K562 (cell line): ENCODE data around the gene HNRNPU. TPM values are rescaled to one million over a fixed set of nuclear protein-coding genes. Genes with fewer than 3 reads are reported as not detected.

ENCODE experiments used
- ARNT ChIP-seq, 2 experiments: fragments of 450-650 bp; IDR thresholded peaks; 2 replicates each; pipeline ENCODE4 v1.6.1; 2016; ENCODE audit warnings: mild to moderate bottlenecking in 1 of 2
- ATF7 ChIP-seq: fragments of 450-650 bp; IDR thresholded peaks from 2 replicates; pipeline ENCODE4 v1.7.1; 2014; ENCODE audit warnings: mild to moderate bottlenecking, moderate library complexity
- BRD4 ChIP-seq: fragments of 200-600 bp; sonication (generic); IDR thresholded peaks from 2 replicates; pipeline ENCODE4 v1.6.1; 2017; ENCODE audit warnings: inconsistent platforms
- CBFA2T3 ChIP-seq: fragments of 450-650 bp; IDR thresholded peaks from 2 replicates; pipeline ENCODE4 v1.6.1; 2017
- CREB1 ChIP-seq, 2 experiments: sonication (generic) in 1 of 2; formaldehyde crosslinking in 1 of 2; IDR thresholded peaks; 2 replicates each; pipeline versions ENCODE4 v1.6.1 to v1.8.0; 2012 to 2022; ENCODE audit warnings: inconsistent platforms in 1 of 2, mild to moderate bottlenecking in 1 of 2, missing genetic modification reagents in 1 of 2, moderate library complexity in 1 of 2
- EP400 ChIP-seq: fragments of 450-650 bp; IDR thresholded peaks from 2 replicates; pipeline ENCODE4 v1.6.1; 2017; ENCODE audit warnings: antibody characterized with exemption, mild to moderate bottlenecking, moderate library complexity
- FOSL1 ChIP-seq: fragments of 200-800 bp; sonication (Bioruptor generic); conservative IDR thresholded peaks from 2 replicates; pipeline ENCODE4 v1.6.1; 2016; ENCODE audit warnings: missing genetic modification characterization, missing compliant biosample characterization
- GABPB1 ChIP-seq: sonication (generic); formaldehyde crosslinking; IDR thresholded peaks from 2 replicates; pipeline ENCODE4 v1.8.0; 2022; ENCODE audit warnings: mild to moderate bottlenecking, missing genetic modification reagents
- KDM5B ChIP-seq: fragments of 200-600 bp; sonication (generic); IDR thresholded peaks from 2 replicates; pipeline ENCODE4 v1.6.1; 2012; ENCODE audit warnings: low read depth, mild to moderate bottlenecking, moderate library complexity, low read length, control low read depth, inconsistent platforms; ENCODE audit not compliant: insufficient replicate concordance
- POLR2G ChIP-seq: fragments of 200-400 bp; formaldehyde crosslinking; IDR thresholded peaks from 2 replicates; pipeline ENCODE4 v1.6.1; 2017; ENCODE audit warnings: low read depth, mild to moderate bottlenecking, antibody characterized with exemption, low read length, moderate library complexity
- SIX5 ChIP-seq, 2 experiments: IDR thresholded peaks; 2 replicates each; pipeline ENCODE4 v1.6.1; 2011; ENCODE audit warnings: low read length in 2 of 2, borderline replicate concordance in 1 of 2, low read depth in 1 of 2, mild to moderate bottlenecking in 1 of 2, moderate library complexity in 1 of 2; ENCODE audit not compliant: insufficient read depth in 1 of 2
- SOX6 ChIP-seq: fragments of 450-650 bp; IDR thresholded peaks from 2 replicates; pipeline ENCODE4 v1.6.1; 2014; ENCODE audit warnings: mild to moderate bottlenecking
- XRCC5 ChIP-seq: fragments of 200-400 bp; formaldehyde crosslinking; IDR thresholded peaks from 2 replicates; pipeline ENCODE4 v1.6.1; 2017; ENCODE audit warnings: low read depth, mild to moderate bottlenecking, low read length
- ZBTB26 ChIP-seq: fragments of 450-650 bp; formaldehyde crosslinking; IDR thresholded peaks from 2 replicates; pipeline ENCODE4 v1.4.0; 2022; ENCODE audit warnings: missing genetic modification characterization
- ZNF512 ChIP-seq: IDR thresholded peaks from 2 replicates; pipeline ENCODE4 v1.6.1; 2016; ENCODE audit warnings: missing genetic modification characterization, missing compliant biosample characterization
- polyA plus RNA-seq, 8 experiments: library from polyadenylated mRNA; depleted of rRNA in 4 of 8; stranded (reverse) in 5 of 8; unstranded in 3 of 8; fragments of >200 nt; fragmentation: Nextera tagmentation in 2 of 8; fragmentation: Illumina TruSeq in 1 of 8; extraction: Ambion mirVana in 2 of 8; extraction: Trizol in 1 of 8; gene quantifications; 2 replicates each; pipeline versions ENCODE4 v1.2.1 to v1.2.3, GENCODE V29; 2011 to 2014; ENCODE audit warnings: inconsistent platforms in 1 of 8, missing spikeins in 1 of 8
- total RNA-seq, 7 experiments: library from RNA; depleted of rRNA in 6 of 7; stranded (reverse); fragments of >200 nt in 6 of 7; fragmentation: Illumina TruSeq in 2 of 7; extraction: Trizol in 2 of 7; gene quantifications; 2 replicates each; pipeline versions ENCODE4 v1.2.1 to v1.2.3, GENCODE V29; 2011 to 2021; ENCODE audit warnings: low replicate concordance in 1 of 7
- TF ChIP-seq, protein P1 (sequence below): sonication (generic); formaldehyde crosslinking; IDR thresholded peaks from 2 replicates; pipeline ENCODE4 v1.9.0; 2022; ENCODE audit warnings: mild to moderate bottlenecking, missing genetic modification reagents
- TF ChIP-seq, protein P2 (sequence below): fragments of 150-350 bp; conservative IDR thresholded peaks from 2 replicates; pipeline ENCODE4 v1.6.1; 2014; ENCODE audit warnings: low read length
- TF ChIP-seq, protein P3 (sequence below), 2 experiments: fragments of 200-800 bp in 1 of 2; sonication (Bioruptor generic) in 1 of 2; sonication (generic) in 1 of 2; formaldehyde crosslinking in 1 of 2; IDR thresholded peaks in 1 of 2; conservative IDR thresholded peaks in 1 of 2; 2 replicates each; pipeline versions ENCODE4 v1.5.0 to v1.6.1; 2016 to 2020; ENCODE audit warnings: missing compliant biosample characterization in 1 of 2, missing genetic modification characterization in 1 of 2, missing genetic modification reagents in 1 of 2

Gene HNRNPU
- total and polyA plus RNA-seq, 9 of the 15 experiments (the other 6 are each of a cell fraction or from before 2014, with no cell fraction given), result 159 to 777 (median 577) TPM

GRCh38 chr1:244864253-244865027 lies at the start of gene HNRNPU (continued):
- TF ChIP-seq ATF7, result peak; percentile 80
- peak; percentile 81 for TF ChIP-seq CREB1 (IDR thresholded peaks at IDR 0.05)
- TF ChIP-seq CREB1 (CRISPR knock-in tag; IDR thresholded peaks at IDR 0.05), result peak; percentile 83
- no peak for TF ChIP-seq ZNF512
- TF ChIP-seq, protein P1, sequence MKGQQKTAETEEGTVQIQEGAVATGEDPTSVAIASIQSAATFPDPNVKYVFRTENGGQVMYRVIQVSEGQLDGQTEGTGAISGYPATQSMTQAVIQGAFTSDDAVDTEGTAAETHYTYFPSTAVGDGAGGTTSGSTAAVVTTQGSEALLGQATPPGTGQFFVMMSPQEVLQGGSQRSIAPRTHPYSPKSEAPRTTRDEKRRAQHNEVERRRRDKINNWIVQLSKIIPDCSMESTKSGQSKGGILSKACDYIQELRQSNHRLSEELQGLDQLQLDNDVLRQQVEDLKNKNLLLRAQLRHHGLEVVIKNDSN, result no peak
- TF ChIP-seq FOSL1 (tag), result peak; percentile 30
- TF ChIP-seq XRCC5, result 0 out of 2 replicates have a peak, but pooled peaks have one; percentile 28
- TF ChIP-seq GABPB1 (CRISPR knock-in tag), result peak; percentile 88
- TF ChIP-seq, protein P2, sequence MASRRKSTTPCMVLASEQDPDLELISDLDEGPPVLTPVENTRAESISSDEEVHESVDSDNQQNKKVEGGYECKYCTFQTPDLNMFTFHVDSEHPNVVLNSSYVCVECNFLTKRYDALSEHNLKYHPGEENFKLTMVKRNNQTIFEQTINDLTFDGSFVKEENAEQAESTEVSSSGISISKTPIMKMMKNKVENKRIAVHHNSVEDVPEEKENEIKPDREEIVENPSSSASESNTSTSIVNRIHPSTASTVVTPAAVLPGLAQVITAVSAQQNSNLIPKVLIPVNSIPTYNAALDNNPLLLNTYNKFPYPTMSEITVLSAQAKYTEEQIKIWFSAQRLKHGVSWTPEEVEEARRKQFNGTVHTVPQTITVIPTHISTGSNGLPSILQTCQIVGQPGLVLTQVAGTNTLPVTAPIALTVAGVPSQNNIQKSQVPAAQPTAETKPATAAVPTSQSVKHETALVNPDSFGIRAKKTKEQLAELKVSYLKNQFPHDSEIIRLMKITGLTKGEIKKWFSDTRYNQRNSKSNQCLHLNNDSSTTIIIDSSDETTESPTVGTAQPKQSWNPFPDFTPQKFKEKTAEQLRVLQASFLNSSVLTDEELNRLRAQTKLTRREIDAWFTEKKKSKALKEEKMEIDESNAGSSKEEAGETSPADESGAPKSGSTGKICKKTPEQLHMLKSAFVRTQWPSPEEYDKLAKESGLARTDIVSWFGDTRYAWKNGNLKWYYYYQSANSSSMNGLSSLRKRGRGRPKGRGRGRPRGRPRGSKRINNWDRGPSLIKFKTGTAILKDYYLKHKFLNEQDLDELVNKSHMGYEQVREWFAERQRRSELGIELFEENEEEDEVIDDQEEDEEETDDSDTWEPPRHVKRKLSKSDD, result 0 out of 2 replicates have a peak, but pooled peaks have one; percentile 19
- peak in 1 of 2 experiments; percentile 74; a peak in 2 of 4 replicates for TF ChIP-seq ARNT (IDR thresholded peaks at IDR 0.05)
- TF ChIP-seq SOX6, result peak; percentile 29; the same call in 1 of the 2 replicates
- TF ChIP-seq EP400, result peak; percentile 76
- TF ChIP-seq CBFA2T3, result 0 out of 2 replicates have a peak, but pooled peaks have one; percentile 3
- TF ChIP-seq BRD4, result no peak
- TF ChIP-seq POLR2G, result peak; percentile 95
- TF ChIP-seq KDM5B, result peak; percentile 91
- no peak for TF ChIP-seq SIX5 (IDR thresholded peaks at IDR 0.05; ENCODE audit: borderline replicate concordance in 1 of 2, insufficient read depth in 1 of 2, low read depth in 1 of 2, low read length in 2 of 2)
- TF ChIP-seq, protein P3, sequence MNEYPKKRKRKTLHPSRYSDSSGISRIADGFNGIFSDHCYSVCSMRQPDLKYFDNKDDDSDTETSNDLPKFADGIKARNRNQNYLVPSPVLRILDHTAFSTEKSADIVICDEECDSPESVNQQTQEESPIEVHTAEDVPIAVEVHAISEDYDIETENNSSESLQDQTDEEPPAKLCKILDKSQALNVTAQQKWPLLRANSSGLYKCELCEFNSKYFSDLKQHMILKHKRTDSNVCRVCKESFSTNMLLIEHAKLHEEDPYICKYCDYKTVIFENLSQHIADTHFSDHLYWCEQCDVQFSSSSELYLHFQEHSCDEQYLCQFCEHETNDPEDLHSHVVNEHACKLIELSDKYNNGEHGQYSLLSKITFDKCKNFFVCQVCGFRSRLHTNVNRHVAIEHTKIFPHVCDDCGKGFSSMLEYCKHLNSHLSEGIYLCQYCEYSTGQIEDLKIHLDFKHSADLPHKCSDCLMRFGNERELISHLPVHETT (CRISPR knock-in tag; conservative IDR thresholded peaks at IDR 0.05 in 1 of 2, IDR thresholded peaks at IDR 0.05 in 1 of 2), result peak in 1 of 2 experiments; percentile 97; a peak in 2 of 4 replicates
- TF ChIP-seq ZBTB26 (CRISPR knock-in tag), result no peak
